Loucy (cell line): ENCODE data around the gene DENND2D.

Source experiments
- H2AFZ ChIP-seq: fragments of 200-600 bp; sonication (generic); 2 replicates; pipeline ENCODE4 v1.6.0; 2016; ENCODE audit warnings: antibody characterized with exemption, mild to moderate bottlenecking, low read length, moderate library complexity
- H3F3A ChIP-seq: fragments of 200-600 bp; 2 replicates; pipeline ENCODE4 v1.6.0; 2016; ENCODE audit warnings: antibody characterized with exemption, low read depth, mild to moderate bottlenecking
- H3K27me3 ChIP-seq: fragments of 200-600 bp; sonication (generic); 2 replicates; pipeline ENCODE4 v1.6.1; 2014; ENCODE audit warnings: low read length, mild to moderate bottlenecking; ENCODE audit not compliant: insufficient read depth, poor library complexity, severe bottlenecking
- H3K36me3 ChIP-seq: fragments of 200-600 bp; sonication (generic); 2 replicates; pipeline ENCODE4 v1.6.1; 2016; ENCODE audit warnings: low read length; ENCODE audit not compliant: insufficient read depth
- H3K4me1 ChIP-seq: fragments of 200-600 bp; sonication (generic); 2 replicates; pipeline ENCODE4 v1.5.1; 2014; ENCODE audit warnings: low read length, mild to moderate bottlenecking; ENCODE audit not compliant: insufficient read depth, poor library complexity, severe bottlenecking
- H3K4me2 ChIP-seq: fragments of 200-600 bp; sonication (generic); 2 replicates; pipeline ENCODE4 v1.6.0; 2014; ENCODE audit warnings: antibody characterized with exemption, low read length, low read depth, mild to moderate bottlenecking; ENCODE audit not compliant: poor library complexity, severe bottlenecking
- H3K4me3 ChIP-seq: fragments of 200-600 bp; sonication (generic); 2 replicates; pipeline ENCODE4 v1.5.1; 2014; ENCODE audit warnings: low read length, mild to moderate bottlenecking, mixed read lengths; ENCODE audit not compliant: poor library complexity, severe bottlenecking
- H3K79me2 ChIP-seq: fragments of 200-600 bp; sonication (generic); 2 replicates; pipeline ENCODE4 v1.6.1; 2014; ENCODE audit warnings: low read length; ENCODE audit not compliant: insufficient read depth
- H3K9ac ChIP-seq: fragments of 200-600 bp; sonication (generic); 2 replicates; pipeline ENCODE4 v1.6.0; 2014; ENCODE audit warnings: mild to moderate bottlenecking, low read depth, low read length, moderate library complexity; ENCODE audit not compliant: poor library complexity, severe bottlenecking
- H3K9me2 ChIP-seq: fragments of 200-600 bp; sonication (generic); replicated peaks from 2 replicates; pipeline ENCODE4 v1.6.1; 2016; ENCODE audit warnings: low read depth, low read length, mixed read lengths
- H3K9me3 ChIP-seq: fragments of 200-600 bp; sonication (generic); 2 replicates; pipeline ENCODE4 v1.6.1; 2014; ENCODE audit warnings: mild to moderate bottlenecking, antibody characterized with exemption, low read length, low read depth; ENCODE audit not compliant: insufficient read depth
- H4K20me1 ChIP-seq: fragments of 200-600 bp; sonication (generic); 2 replicates; pipeline ENCODE4 v1.6.0; 2014; ENCODE audit warnings: antibody characterized with exemption, low read length, mild to moderate bottlenecking; ENCODE audit not compliant: insufficient read depth, poor library complexity, severe bottlenecking
- EZH2phosphoT487 ChIP-seq: fragments of 200-600 bp; IDR thresholded peaks from 2 replicates; pipeline ENCODE4 v1.6.1; 2018; ENCODE audit warnings: antibody characterized with exemption, mild to moderate bottlenecking, moderate library complexity, borderline replicate concordance
- TF ChIP-seq, protein P1 (sequence below): fragments of 200-600 bp; sonication (generic); conservative IDR thresholded peaks from 2 replicates; pipeline ENCODE4 v1.5.1; 2014; ENCODE audit warnings: mild to moderate bottlenecking, antibody characterized with exemption, low read length

DENND2D gene

DNA sequence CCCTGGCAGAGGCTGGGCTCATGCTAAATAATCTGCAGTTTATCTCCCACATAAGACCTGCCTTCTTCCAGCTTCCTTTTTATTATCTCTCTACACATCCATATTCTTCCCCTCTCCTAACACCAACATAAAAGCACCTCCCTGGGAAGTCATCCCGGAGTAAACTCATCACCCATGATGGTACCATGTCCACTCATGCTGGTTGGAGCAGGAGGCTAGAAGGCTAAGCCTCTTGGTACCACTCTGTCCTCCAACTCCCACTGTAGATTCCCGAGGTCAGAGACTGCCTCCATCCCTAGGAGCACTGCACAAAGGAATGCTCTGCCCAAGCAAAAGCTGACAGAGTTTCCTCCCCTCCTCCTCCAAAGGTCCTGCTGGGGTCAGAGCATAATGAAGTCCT, 4.2 kb downstream of the DENND2D start:
- Histone ChIP-seq H3K79me2 (no peaks in the 10 kb centered on the region), H3F3A (no peaks in the 10 kb centered on the region), H3K4me2 (no peak overlapping the region), H3K27me3 (no peaks in the 10 kb centered on the region), H3K9me3 (no peaks in the 10 kb centered on the region), H3K4me3 (no peak overlapping the region), H2AFZ (no peak overlapping the region), H4K20me1 (no peaks in the 10 kb centered on the region), H3K9me2 (no peaks in the 10 kb centered on the region), H3K36me3 (no peaks in the 10 kb centered on the region), H3K9ac (no peak overlapping the region), H3K4me1 (peaks cover 40% of the 10 kb centered on the region)
- no peak for TF ChIP-seq EZH2phosphoT487
- TF ChIP-seq, protein P1, sequence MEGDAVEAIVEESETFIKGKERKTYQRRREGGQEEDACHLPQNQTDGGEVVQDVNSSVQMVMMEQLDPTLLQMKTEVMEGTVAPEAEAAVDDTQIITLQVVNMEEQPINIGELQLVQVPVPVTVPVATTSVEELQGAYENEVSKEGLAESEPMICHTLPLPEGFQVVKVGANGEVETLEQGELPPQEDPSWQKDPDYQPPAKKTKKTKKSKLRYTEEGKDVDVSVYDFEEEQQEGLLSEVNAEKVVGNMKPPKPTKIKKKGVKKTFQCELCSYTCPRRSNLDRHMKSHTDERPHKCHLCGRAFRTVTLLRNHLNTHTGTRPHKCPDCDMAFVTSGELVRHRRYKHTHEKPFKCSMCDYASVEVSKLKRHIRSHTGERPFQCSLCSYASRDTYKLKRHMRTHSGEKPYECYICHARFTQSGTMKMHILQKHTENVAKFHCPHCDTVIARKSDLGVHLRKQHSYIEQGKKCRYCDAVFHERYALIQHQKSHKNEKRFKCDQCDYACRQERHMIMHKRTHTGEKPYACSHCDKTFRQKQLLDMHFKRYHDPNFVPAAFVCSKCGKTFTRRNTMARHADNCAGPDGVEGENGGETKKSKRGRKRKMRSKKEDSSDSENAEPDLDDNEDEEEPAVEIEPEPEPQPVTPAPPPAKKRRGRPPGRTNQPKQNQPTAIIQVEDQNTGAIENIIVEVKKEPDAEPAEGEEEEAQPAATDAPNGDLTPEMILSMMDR, result no peak

DNA sequence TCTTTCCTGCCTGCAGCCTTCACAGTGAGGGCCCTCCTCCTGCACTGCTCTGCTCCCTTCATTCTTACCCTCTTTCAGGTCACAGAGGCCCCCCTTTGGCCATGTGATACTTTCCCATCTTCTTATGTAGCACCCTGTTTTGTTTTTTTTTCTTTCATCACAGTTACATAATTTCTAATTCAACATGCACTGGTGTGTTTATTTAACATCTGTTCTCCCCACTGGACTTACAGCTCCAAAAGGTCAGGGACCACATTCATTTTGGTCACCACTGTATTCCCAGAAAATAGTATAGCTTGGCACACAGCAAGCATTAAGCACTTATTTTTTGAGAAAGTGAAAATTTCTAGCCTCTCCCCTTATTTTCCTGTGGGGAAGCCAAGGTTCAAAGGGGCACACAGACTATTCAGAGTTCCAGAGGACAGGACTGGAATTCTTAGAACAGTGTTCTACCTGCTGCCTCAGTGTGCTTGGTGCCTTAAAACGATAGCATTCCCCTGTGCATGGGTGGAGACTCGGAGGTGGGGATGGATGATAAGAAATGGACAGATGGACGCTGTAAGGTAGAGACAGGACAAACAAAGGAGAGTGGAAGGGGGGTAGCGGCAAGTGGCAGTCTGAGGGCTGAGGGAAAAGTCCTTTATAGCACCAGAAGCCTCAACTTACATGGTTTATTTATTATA, 5.3 kb downstream of the DENND2D start:
- no peaks in the 10 kb centered on the region for H3K9me2 ChIP-seq
- H3K9me3 ChIP-seq, result no peaks in the 10 kb centered on the region
- no peaks in the 10 kb centered on the region for H3F3A ChIP-seq
- H3K27me3 ChIP-seq, result no peaks in the 10 kb centered on the region
- H3K4me3 ChIP-seq, result no peak overlapping the region
- peaks cover 29% of the 10 kb centered on the region for H3K4me1 ChIP-seq
- H3K79me2 ChIP-seq, result no peaks in the 10 kb centered on the region
- H2AFZ ChIP-seq, result no peak overlapping the region
- H3K4me2 ChIP-seq, result no peak overlapping the region
- no peak for TF ChIP-seq EZH2phosphoT487
- TF ChIP-seq, protein P1, result no peak
- H4K20me1 ChIP-seq, result no peaks in the 10 kb centered on the region
- H3K36me3 ChIP-seq, result no peaks in the 10 kb centered on the region
- no peak overlapping the region for H3K9ac ChIP-seq

DNA sequence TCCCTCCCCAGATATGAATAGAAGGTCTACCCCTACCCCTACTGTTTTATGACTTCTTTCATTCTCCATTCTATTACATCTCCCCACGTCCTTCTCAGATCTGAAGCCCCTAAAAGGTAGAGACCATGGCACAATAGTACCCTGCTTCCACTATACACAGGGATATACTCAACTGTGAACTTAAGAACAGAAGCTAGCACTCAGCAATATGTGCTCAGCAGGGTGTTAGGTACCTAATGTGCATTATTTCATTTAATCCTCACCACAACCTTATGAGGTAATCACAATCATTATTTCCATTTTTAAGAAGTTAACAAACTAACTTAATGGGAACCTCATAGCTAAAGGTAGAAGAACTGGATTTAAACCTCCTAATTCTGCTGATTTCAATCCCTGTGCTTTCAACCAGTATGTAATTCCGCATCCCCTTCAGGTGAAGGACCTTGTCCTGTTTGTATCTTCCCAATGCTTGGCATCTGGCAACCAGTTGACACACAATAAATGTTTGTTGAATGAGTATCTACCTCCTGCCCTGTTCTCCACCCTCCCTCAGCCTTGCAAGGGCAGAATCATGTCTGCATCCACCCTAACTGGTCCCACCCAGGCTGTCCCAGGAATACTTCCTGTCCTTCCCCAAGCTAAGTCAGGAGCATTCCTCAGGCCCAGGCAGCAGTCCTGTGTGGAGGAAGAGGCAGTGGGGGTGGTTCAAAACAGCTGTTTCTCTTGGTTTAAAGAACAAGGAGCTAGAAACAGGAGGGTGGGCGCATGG, 6.5 kb downstream of the DENND2D start:
- H2AFZ ChIP-seq, result no peak overlapping the region
- H3K27me3 ChIP-seq, result no peaks in the 10 kb centered on the region
- no peak for TF ChIP-seq EZH2phosphoT487
- TF ChIP-seq, protein P1, result no peak
- no peaks in the 10 kb centered on the region for H3K79me2 ChIP-seq
- no peaks in the 10 kb centered on the region for H3K9me3 ChIP-seq
- no peak overlapping the region for H3K4me2 ChIP-seq
- no peaks in the 10 kb centered on the region for H3K36me3 ChIP-seq
- H3K9me2 ChIP-seq, result no peaks in the 10 kb centered on the region
- peaks cover 21% of the 10 kb centered on the region for H3K4me1 ChIP-seq
- H3K9ac ChIP-seq, result no peak overlapping the region
- H4K20me1 ChIP-seq, result no peaks in the 10 kb centered on the region
- no peak overlapping the region for H3K4me3 ChIP-seq
- H3F3A ChIP-seq, result no peaks in the 10 kb centered on the region
